ENCODE measurements around the gene GMDS. TPM values are rescaled to one million over a fixed set of nuclear protein-coding genes. Genes with fewer than 3 reads are reported as not detected.

Gene GMDS
- total and polyA plus RNA-seq, 2 of the 13 experiments (the other 11 are each of a cell fraction or from before 2014, with no cell fraction given), result 64.4 to 112 TPM

DNA sequence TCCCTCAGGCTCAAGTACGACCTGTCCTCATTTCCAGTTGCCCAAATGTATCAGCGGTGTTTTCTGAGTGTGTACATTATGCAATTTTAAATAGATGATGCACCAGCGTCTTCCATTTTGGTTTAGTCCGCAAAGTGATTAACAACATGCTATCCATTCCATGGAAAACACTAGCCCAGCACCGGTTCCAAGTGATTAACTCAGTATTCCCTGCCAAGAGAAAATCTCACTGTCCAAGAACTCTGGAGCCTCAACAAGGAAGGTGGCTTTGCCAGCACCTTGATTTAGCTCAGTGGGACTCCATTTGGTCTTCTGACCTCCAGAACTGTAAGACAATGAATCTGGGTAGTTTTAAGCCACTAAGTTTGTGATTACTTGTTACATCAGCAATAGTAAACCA, 528.5 kb downstream of the GMDS start (continued):
- TF ChIP-seq E2F1 (CRISPR knock-in tag; IDR thresholded peaks at IDR 0.05), result no peak
- no peak for TF ChIP-seq JUND (CRISPR knock-in tag; IDR thresholded peaks at IDR 0.05)
- TF ChIP-seq ETV5 (CRISPR knock-in tag; IDR thresholded peaks at IDR 0.05; ENCODE audit: borderline replicate concordance), result no peak
- TF ChIP-seq MLLT10 (CRISPR knock-in tag; IDR thresholded peaks at IDR 0.05), result no peak

- POLR2A ChIA-PET, result no interaction called here
- in situ Hi-C loops (cut with HindIII; ENCODE audit: extremely low pct_ligation_motif_present, low pct_unique_long_range_greater_than_20kb) (no loop called here), intact Hi-C loops (cut with micrococcal nuclease; ENCODE audit: unreplicated experiment) (no loop called here)
Measured at GRCh38 chr6:1716396-1716795, 529.0 kb downstream of the GMDS start.

GRCh38 chr6:1715336-1715735, 530.1 kb downstream of the GMDS start:
- peaks cover 5 to 52% of the 10 kb centered on the region in 2 experiments for H3K36me3 ChIP-seq (replicated peaks in 1 of 2; ENCODE audit: control insufficient read depth in 1 of 2, insufficient read depth in 2 of 2, low read length in 2 of 2)
- WGBS (ENCODE audit: low lambda C conversion rate), result 96% methylated on average over 4 of the region's 4 CpGs
- CTCF ChIA-PET (ENCODE audit: low intra/inter-chr PET ratio, low total read pairs), result no interaction called here
- no peak for TF ChIP-seq KMT2B (CRISPR knock-in tag; IDR thresholded peaks at IDR 0.05)
- no peak for TF ChIP-seq ZNF619 (CRISPR knock-in tag; IDR thresholded peaks at IDR 0.05)
- no peak for TF ChIP-seq ZNF616 (CRISPR knock-in tag; IDR thresholded peaks at IDR 0.05; ENCODE audit: low read depth)
- POLR2A ChIA-PET, result no interaction called here
- no peak for DNase-seq (ENCODE audit: low spot score)
- no peaks in the 10 kb centered on the region for H3K4me1 ChIP-seq (ENCODE audit: insufficient read depth, low read length)
- H3K27me3 ChIP-seq (ENCODE audit: control insufficient read depth in 1 of 2, insufficient read depth in 2 of 2, low read length in 2 of 2), result no peaks in the 10 kb centered on the region
- no peak overlapping the region for H3K27ac ChIP-seq (ENCODE audit: extremely low read length, insufficient read depth, low read length)
- FAIRE-seq, result no peak
- no peak overlapping the region for H3K9ac ChIP-seq (ENCODE audit: insufficient read depth, low read depth, low read length)
- in situ Hi-C loops (cut with HindIII; ENCODE audit: extremely low pct_ligation_motif_present, low pct_unique_long_range_greater_than_20kb) (no loop called here), intact Hi-C loops (cut with micrococcal nuclease; ENCODE audit: unreplicated experiment) (no loop called here)
- no peak overlapping the region for H3K4me3 ChIP-seq (replicated peaks in 1 of 3; ENCODE audit: insufficient read depth in 1 of 3, low read depth in 2 of 3, low read length in 3 of 3)
- no peak overlapping the region for H3K4me2 ChIP-seq (ENCODE audit: low read depth, low read length)
- ATAC-seq, result no peak
- no peak overlapping the region for H2AFZ ChIP-seq (ENCODE audit: low read length)
- BruUV-seq (replicated peaks), result no TSS peak
- no peaks in the 10 kb centered on the region for H3K79me2 ChIP-seq (ENCODE audit: insufficient read depth, low read length)
- no peaks in the 10 kb centered on the region for H3K9me3 ChIP-seq (ENCODE audit: low read length)
- no peaks in the 10 kb centered on the region; the same call in 1 of the 2 replicates for H4K20me1 ChIP-seq (ENCODE audit: insufficient read depth, low read length)

More at GRCh38 chr6:1716396-1716795, 529.0 kb downstream of the GMDS start:
- Histone ChIP-seq H3K4me3 (replicated peaks in 1 of 3; ENCODE audit: insufficient read depth in 1 of 3, low read depth in 2 of 3, low read length in 3 of 3) (no peak overlapping the region), H3K9ac (ENCODE audit: insufficient read depth, low read depth, low read length) (no peak overlapping the region), H3K4me2 (ENCODE audit: low read depth, low read length) (no peak overlapping the region), H2AFZ (ENCODE audit: low read length) (no peak overlapping the region), H3K79me2 (ENCODE audit: insufficient read depth, low read length) (no peaks in the 10 kb centered on the region), H3K9me3 (ENCODE audit: low read length) (no peaks in the 10 kb centered on the region), H3K27me3 (ENCODE audit: control insufficient read depth in 1 of 2, insufficient read depth in 2 of 2, low read length in 2 of 2) (no peaks in the 10 kb centered on the region), H3K4me1 (ENCODE audit: insufficient read depth, low read length) (no peaks in the 10 kb centered on the region), H3K36me3 (replicated peaks in 1 of 2; ENCODE audit: control insufficient read depth in 1 of 2, insufficient read depth in 2 of 2, low read length in 2 of 2) (peaks cover 7 to 62% of the 10 kb centered on the region in 2 experiments), H4K20me1 (ENCODE audit: insufficient read depth, low read length) (no peaks in the 10 kb centered on the region; the same call in 1 of the 2 replicates), H3K27ac (ENCODE audit: extremely low read length, insufficient read depth, low read length) (no peak overlapping the region)
- WGBS (ENCODE audit: low lambda C conversion rate), result 90% methylated on average over 5 of the region's 5 CpGs
- ATAC-seq (no peak; the same call in 2 of the 3 replicates), DNase-seq (ENCODE audit: low spot score) (no peak), FAIRE-seq (no peak)
- CTCF ChIA-PET (ENCODE audit: low intra/inter-chr PET ratio, low total read pairs), result no interaction called here
- peak; percentile 21 for TF ChIP-seq RBM22 (optimal IDR thresholded peaks at IDR 0.05; ENCODE audit: low read length)
- TF ChIP-seq HIVEP1 (CRISPR knock-in tag; IDR thresholded peaks at IDR 0.05), result no peak
- no TSS peak for BruUV-seq (replicated peaks)
